ENCODE measurements around the gene DET1.

The DET1 gene

DNA sequence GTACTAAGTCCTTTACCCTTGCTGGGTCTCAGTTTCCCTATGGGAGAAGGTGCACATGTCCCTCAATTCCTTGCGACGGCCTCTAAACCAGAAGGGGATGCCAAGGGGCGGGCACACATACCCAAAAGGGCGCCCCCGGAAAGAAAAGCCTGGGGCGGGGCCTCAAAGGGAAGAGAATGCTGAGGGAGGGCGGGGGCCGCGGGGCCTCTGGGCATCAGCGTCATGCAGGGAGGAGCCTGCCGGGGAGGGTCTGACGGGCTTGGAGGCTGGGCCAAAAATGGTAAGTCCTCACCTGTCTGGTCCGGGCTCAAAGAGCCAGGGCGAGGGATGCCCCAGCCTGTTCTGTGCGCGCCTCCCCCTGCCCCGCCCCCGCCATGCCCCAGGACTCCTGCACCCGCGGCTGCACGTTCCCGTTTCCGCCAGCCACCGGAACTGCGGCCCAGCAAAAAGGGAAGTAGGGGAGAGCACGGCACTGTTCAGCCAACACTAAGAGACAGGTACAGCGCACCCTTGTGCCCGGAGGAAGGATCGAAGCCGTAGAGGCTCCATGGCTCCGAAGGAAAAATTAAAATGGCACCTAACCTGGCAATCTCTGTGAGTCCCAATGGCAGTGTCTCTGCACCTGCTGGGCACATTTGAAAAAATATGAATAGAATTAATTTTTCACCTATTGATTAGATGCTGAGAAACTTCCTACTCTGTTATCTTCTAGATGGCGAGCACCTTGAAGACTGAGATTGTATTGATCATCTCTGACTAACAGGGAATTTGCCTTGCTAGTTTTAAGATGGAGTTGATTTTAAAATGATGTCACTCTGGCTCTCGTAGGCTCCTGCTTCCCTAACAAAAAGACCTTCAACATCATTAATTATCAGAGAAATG, at the start of gene DET1:
Gene DET1 (minus strand): TSS at position 434 of the 882 bp plus-strand sequence. CDS start 14,976 bp downstream, outside the sequence.
- Histone ChIP-seq H3K27ac (ENCODE audit: low read depth, low read length) (peak within 1 kb of the TSS; percentile 71), H3K79me2 (ENCODE audit: control insufficient read depth, low read length) (peaks cover 15% of the 10 kb centered on the region), H3K27me3 (ENCODE audit: control insufficient read depth, low read length) (no peaks in the 10 kb centered on the region), H3K36me3 (ENCODE audit: control insufficient read depth, low read length) (peaks cover 6% of the 10 kb centered on the region; the same call in 1 of the 2 replicates), H3K4me1 (ENCODE audit: control insufficient read depth, low read length) (peaks cover 10% of the 10 kb centered on the region), H4K20me1 (ENCODE audit: control insufficient read depth, insufficient read depth, low read depth, low read length) (no peaks in the 10 kb centered on the region), H3K4me2 (ENCODE audit: low read length) (peak within 1 kb of the TSS; percentile 69), H3K9me2 (replicated peaks; ENCODE audit: control insufficient read depth, low read length) (no peaks in the 10 kb centered on the region), H3K4me3 (ENCODE audit: low read length) (peak within 1 kb of the TSS; percentile 85), H3K9me3 (ENCODE audit: control insufficient read depth, insufficient read depth, low read length) (no peaks in the 10 kb centered on the region; the same call in 1 of the 2 replicates), H3F3A (ENCODE audit: control insufficient read depth, insufficient read depth) (no peaks in the 10 kb centered on the region)
- TF ChIP-seq, protein P1, sequence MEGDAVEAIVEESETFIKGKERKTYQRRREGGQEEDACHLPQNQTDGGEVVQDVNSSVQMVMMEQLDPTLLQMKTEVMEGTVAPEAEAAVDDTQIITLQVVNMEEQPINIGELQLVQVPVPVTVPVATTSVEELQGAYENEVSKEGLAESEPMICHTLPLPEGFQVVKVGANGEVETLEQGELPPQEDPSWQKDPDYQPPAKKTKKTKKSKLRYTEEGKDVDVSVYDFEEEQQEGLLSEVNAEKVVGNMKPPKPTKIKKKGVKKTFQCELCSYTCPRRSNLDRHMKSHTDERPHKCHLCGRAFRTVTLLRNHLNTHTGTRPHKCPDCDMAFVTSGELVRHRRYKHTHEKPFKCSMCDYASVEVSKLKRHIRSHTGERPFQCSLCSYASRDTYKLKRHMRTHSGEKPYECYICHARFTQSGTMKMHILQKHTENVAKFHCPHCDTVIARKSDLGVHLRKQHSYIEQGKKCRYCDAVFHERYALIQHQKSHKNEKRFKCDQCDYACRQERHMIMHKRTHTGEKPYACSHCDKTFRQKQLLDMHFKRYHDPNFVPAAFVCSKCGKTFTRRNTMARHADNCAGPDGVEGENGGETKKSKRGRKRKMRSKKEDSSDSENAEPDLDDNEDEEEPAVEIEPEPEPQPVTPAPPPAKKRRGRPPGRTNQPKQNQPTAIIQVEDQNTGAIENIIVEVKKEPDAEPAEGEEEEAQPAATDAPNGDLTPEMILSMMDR (IDR thresholded peaks at IDR 0.05; ENCODE audit: low read depth, low read length, poor library complexity, severe bottlenecking), result peak; percentile 79
- no peak for TF ChIP-seq EZH2phosphoT487 (IDR thresholded peaks at IDR 0.05; ENCODE audit: borderline replicate concordance, low read length)

DNA sequence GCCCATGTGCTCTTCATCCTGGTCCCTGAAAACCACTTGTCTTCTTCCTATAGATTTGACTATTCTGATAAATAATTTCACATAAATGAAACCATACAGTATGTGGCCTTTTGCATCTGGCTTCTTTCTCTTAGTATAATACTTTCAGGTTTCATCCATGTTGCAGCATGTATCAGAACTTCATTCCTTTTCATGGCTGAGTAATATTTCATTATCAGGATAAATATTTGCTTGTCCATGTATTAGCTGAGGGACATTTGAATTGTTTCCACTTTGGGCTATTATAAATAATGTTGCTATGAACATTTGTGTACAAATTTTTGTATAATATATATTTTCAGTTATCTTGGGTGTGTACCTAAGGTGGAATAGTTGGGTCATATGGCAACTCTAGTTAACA, 44.9 kb upstream of the DET1 start:
- no peak overlapping the region for H3K4me2 ChIP-seq (ENCODE audit: low read length)
- H3K4me1 ChIP-seq (ENCODE audit: control insufficient read depth, low read length), result no peaks in the 10 kb centered on the region
- no peaks in the 10 kb centered on the region for H3K79me2 ChIP-seq (ENCODE audit: control insufficient read depth, low read length)
- H3K36me3 ChIP-seq (ENCODE audit: control insufficient read depth, low read length), result no peaks in the 10 kb centered on the region
- no peak for TF ChIP-seq EZH2phosphoT487 (IDR thresholded peaks at IDR 0.05; ENCODE audit: borderline replicate concordance, low read length)
- TF ChIP-seq, protein P1 (IDR thresholded peaks at IDR 0.05; ENCODE audit: low read depth, low read length, poor library complexity, severe bottlenecking), result no peak
- no peaks in the 10 kb centered on the region for H4K20me1 ChIP-seq (ENCODE audit: control insufficient read depth, insufficient read depth, low read depth, low read length)
- no peaks in the 10 kb centered on the region for H3K9me2 ChIP-seq (replicated peaks; ENCODE audit: control insufficient read depth, low read length)
- H3K4me3 ChIP-seq (ENCODE audit: low read length), result no peak overlapping the region
- H3K27me3 ChIP-seq (ENCODE audit: control insufficient read depth, low read length), result peaks cover 7% of the 10 kb centered on the region; the same call in 1 of the 2 replicates
- H3K27ac ChIP-seq (ENCODE audit: low read depth, low read length), result no peak overlapping the region
- H3K9me3 ChIP-seq (ENCODE audit: control insufficient read depth, insufficient read depth, low read length), result no peaks in the 10 kb centered on the region
- H3F3A ChIP-seq (ENCODE audit: control insufficient read depth, insufficient read depth), result no peaks in the 10 kb centered on the region

DNA sequence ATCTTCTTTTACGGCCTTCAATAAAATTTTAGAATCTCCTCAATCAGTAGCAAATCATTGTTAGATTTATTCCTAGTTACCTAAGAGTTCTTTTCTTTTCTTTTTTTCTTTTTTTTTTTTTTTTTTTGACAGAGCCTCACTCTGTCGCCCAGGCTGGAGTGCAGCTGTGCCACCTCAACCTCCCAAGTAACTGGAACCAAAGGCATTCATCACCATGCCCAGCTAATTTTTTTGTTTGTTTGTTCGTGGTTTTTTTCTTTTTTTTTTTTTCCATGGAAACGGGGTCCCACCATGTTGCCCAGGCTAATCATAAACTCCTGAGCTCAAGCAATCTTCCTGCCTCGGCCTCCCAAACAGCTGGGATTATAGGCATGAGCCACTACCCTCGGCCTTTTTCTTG, 44.3 kb upstream of the DET1 start:
- Histone ChIP-seq H3K4me3 (ENCODE audit: low read length) (no peak overlapping the region), H3K79me2 (ENCODE audit: control insufficient read depth, low read length) (no peaks in the 10 kb centered on the region), H3K27me3 (ENCODE audit: control insufficient read depth, low read length) (peaks cover 10% of the 10 kb centered on the region; the same call in 1 of the 2 replicates), H3K36me3 (ENCODE audit: control insufficient read depth, low read length) (no peaks in the 10 kb centered on the region), H3K9me2 (replicated peaks; ENCODE audit: control insufficient read depth, low read length) (no peaks in the 10 kb centered on the region), H3F3A (ENCODE audit: control insufficient read depth, insufficient read depth) (no peaks in the 10 kb centered on the region), H4K20me1 (ENCODE audit: control insufficient read depth, insufficient read depth, low read depth, low read length) (no peaks in the 10 kb centered on the region), H3K9me3 (ENCODE audit: control insufficient read depth, insufficient read depth, low read length) (no peaks in the 10 kb centered on the region), H3K4me2 (ENCODE audit: low read length) (no peak overlapping the region), H3K4me1 (ENCODE audit: control insufficient read depth, low read length) (no peaks in the 10 kb centered on the region), H3K27ac (ENCODE audit: low read depth, low read length) (no peak overlapping the region)
- TF ChIP-seq, protein P1 (IDR thresholded peaks at IDR 0.05; ENCODE audit: low read depth, low read length, poor library complexity, severe bottlenecking), result no peak
- TF ChIP-seq EZH2phosphoT487 (IDR thresholded peaks at IDR 0.05; ENCODE audit: borderline replicate concordance, low read length), result no peak
